Mesendoderm (in vitro differentiated cells): ENCODE measurements around the gene CCDC83.

ENCODE experiments used
- DNase-seq: peaks from one replicate; pipeline ENCODE4 v3.0.0; 2013
- H2AK5ac ChIP-seq: 2 replicates; pipeline ENCODE4 v1.6.1; 2013; ENCODE audit warnings: low read length, inconsistent platforms
- H2BK120ac ChIP-seq: 2 replicates; pipeline ENCODE4 v1.6.1; 2013; ENCODE audit warnings: low read depth, mild to moderate bottlenecking, low read length, moderate library complexity, mixed read lengths
- H2BK15ac ChIP-seq: replicated peaks from 2 replicates; pipeline ENCODE4 v1.6.1; 2013; ENCODE audit warnings: low read depth, mild to moderate bottlenecking, moderate library complexity
- H2BK5ac ChIP-seq: 2 replicates; pipeline ENCODE4 v1.6.1; 2013; ENCODE audit warnings: low read length, inconsistent platforms
- H3K18ac ChIP-seq: 2 replicates; pipeline ENCODE4 v1.6.1; 2013; ENCODE audit warnings: mild to moderate bottlenecking, low read length, mixed read lengths
- H3K23ac ChIP-seq: one replicate; pipeline ENCODE4 v1.6.1; 2013; ENCODE audit warnings: low read length
- H3K27ac ChIP-seq: 2 replicates; pipeline ENCODE4 v1.5.1; 2013; ENCODE audit warnings: low read depth, mild to moderate bottlenecking, inconsistent platforms, low read length, moderate library complexity
- H3K27me3 ChIP-seq: 2 replicates; pipeline ENCODE4 v1.6.1; 2013; ENCODE audit warnings: low read length, control low read depth, mild to moderate bottlenecking, inconsistent platforms; ENCODE audit not compliant: insufficient read depth, poor library complexity
- H3K36me3 ChIP-seq: 2 replicates; pipeline ENCODE4 v1.6.1; 2013; ENCODE audit warnings: low read length, inconsistent platforms; ENCODE audit not compliant: control insufficient read depth, insufficient read depth
- H3K4ac ChIP-seq: one replicate; pipeline ENCODE4 v1.6.1; 2013; ENCODE audit warnings: low read depth, mild to moderate bottlenecking, low read length, moderate library complexity
- H3K4me1 ChIP-seq: 2 replicates; pipeline ENCODE4 v1.6.1; 2013; ENCODE audit warnings: low read depth, low read length, inconsistent platforms; ENCODE audit not compliant: control insufficient read depth
- H3K4me2 ChIP-seq: 2 replicates; pipeline ENCODE4 v1.6.1; 2013; ENCODE audit warnings: low read length
- H3K4me3 ChIP-seq: 2 replicates; pipeline ENCODE4 v1.5.1; 2013; ENCODE audit warnings: mild to moderate bottlenecking, low read length
- H3K56ac ChIP-seq: one replicate; pipeline ENCODE4 v1.6.1; 2013; ENCODE audit warnings: low read length
- H3K79me1 ChIP-seq: 2 replicates; pipeline ENCODE4 v1.6.1; 2013; ENCODE audit warnings: low read length, inconsistent platforms
- H3K79me2 ChIP-seq: 2 replicates; pipeline ENCODE4 v1.6.1; 2013; ENCODE audit warnings: mild to moderate bottlenecking, low read length; ENCODE audit not compliant: control insufficient read depth, insufficient read depth
- H3K9ac ChIP-seq: 2 replicates; pipeline ENCODE4 v1.6.1; 2013; ENCODE audit warnings: low read length, inconsistent platforms
- H4K5ac ChIP-seq: one replicate; pipeline ENCODE4 v1.6.1; 2013; ENCODE audit warnings: low read length
- H4K8ac ChIP-seq: one replicate; pipeline ENCODE4 v1.6.1; 2013; ENCODE audit warnings: low read depth, mild to moderate bottlenecking, control low read depth, low read length, moderate library complexity
- WGBS: extraction: QIAGEN DNeasy Blood & Tissue Kit; methylation state at CpG from one replicate; pipeline ENCODE4 v1.1.7; 2013; ENCODE audit warnings: low lambda C conversion rate, missing lambda C conversion rate; ENCODE audit not compliant: insufficient coverage; ENCODE audit errors: extremely low coverage; 5-methylcytosine and 5-hydroxymethylcytosine counted together

The CCDC83 gene

GRCh38 chr11:85810521-85810870, 44.7 kb upstream of the CCDC83 start:
- Histone ChIP-seq H3K4me2 (peak overlapping the region; percentile 37), H3K79me2 (no peaks in the 10 kb centered on the region), H2BK15ac (no peak overlapping the region), H3K27me3 (no peaks in the 10 kb centered on the region), H3K79me1 (no peaks in the 10 kb centered on the region), H2BK5ac (no peak overlapping the region), H3K9ac (peak overlapping the region; percentile 66), H3K23ac (no peak overlapping the region), H3K36me3 (no peaks in the 10 kb centered on the region), H3K4me1 (peaks cover 2% of the 10 kb centered on the region), H3K18ac (no peak overlapping the region), H2BK120ac (no peak overlapping the region), H3K4me3 (peak overlapping the region; percentile 26), H3K27ac (no peak overlapping the region), H4K8ac (no peak overlapping the region), H3K4ac (no peak overlapping the region), H2AK5ac (no peak overlapping the region), H4K5ac (no peak overlapping the region), H3K56ac (peak overlapping the region; percentile 10)
- DNase-seq = peak; percentile 38
- no CpG with 5 or more reads among the region's 10 CpGs for WGBS

DNA sequence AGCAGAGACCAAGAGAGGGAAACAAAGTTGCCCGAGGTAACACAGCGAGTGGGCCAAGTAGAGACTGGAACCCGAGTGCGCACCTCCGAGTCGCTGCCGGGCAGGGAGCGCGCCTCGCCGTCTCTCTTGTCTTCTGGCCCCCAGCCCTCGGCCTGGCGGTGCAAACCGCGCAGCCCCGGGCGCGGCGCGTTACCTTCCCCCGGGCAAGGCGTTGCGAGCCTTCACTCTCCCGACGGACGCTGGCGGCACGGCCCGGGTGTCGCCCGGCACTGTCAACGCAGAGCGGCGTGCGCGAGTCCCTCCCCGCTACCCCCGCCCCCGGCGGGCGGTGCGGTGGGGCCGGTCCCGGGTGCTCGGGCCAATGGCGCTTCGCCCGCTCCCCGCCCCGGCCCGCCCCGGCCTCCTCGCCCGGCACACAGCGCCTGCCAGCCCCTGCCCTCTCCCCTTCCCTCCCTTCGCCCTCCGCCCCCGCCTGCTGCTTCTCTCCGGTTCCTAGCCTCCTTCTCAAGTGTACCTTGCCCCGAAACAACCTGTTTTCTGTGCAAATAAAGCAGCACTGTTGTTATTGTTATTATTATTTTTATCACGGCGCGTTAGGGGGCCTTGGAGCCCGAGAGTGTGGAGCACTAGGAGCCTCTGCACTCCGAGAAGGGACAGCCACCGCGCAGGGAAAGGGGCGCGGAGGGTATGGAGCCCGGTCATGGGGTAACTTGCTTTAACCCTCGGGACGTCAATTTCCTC, 44.1 kb upstream of the CCDC83 start, which contains the start of gene SYTL2:
SYTL2 (minus strand) TSS at position 271 of the 741 bp plus-strand sequence. CDS start 53,416 bp downstream, outside the sequence.
- H3K4ac ChIP-seq = no peak within 1 kb of the TSS
- H2BK5ac ChIP-seq = no peak within 1 kb of the TSS
- H3K4me1 ChIP-seq = peaks cover 2% of the 10 kb centered on the region
- no peaks in the 10 kb centered on the region for H3K79me2 ChIP-seq
- no peak within 1 kb of the TSS for H3K27ac ChIP-seq
- H3K4me2 ChIP-seq = peak within 1 kb of the TSS; percentile 43
- no CpG with 5 or more reads among the region's 72 CpGs for WGBS
- no peak within 1 kb of the TSS for H2AK5ac ChIP-seq
- H3K23ac ChIP-seq = no peak within 1 kb of the TSS
- H3K56ac ChIP-seq = peak within 1 kb of the TSS; percentile 28
- H3K36me3 ChIP-seq = no peaks in the 10 kb centered on the region
- no peak within 1 kb of the TSS for H3K18ac ChIP-seq
- H2BK120ac ChIP-seq = no peak within 1 kb of the TSS
- no peak within 1 kb of the TSS for H2BK15ac ChIP-seq
- H3K79me1 ChIP-seq = no peaks in the 10 kb centered on the region
- no peaks in the 10 kb centered on the region for H3K27me3 ChIP-seq
- no peak within 1 kb of the TSS for H4K5ac ChIP-seq
- peak within 1 kb of the TSS; percentile 26 for H3K4me3 ChIP-seq
- no peak within 1 kb of the TSS for H4K8ac ChIP-seq
- DNase-seq = peak; percentile 83
- H3K9ac ChIP-seq = peak within 1 kb of the TSS; percentile 66

GRCh38 chr11:85811624-85812023, 43.6 kb upstream of the CCDC83 start:
- Histone ChIP-seq H4K5ac (no peak overlapping the region), H3K4me1 (peaks cover 2% of the 10 kb centered on the region), H3K56ac (peak overlapping the region; percentile 28), H3K4ac (no peak overlapping the region), H3K36me3 (no peaks in the 10 kb centered on the region), H4K8ac (no peak overlapping the region), H3K9ac (no peak overlapping the region), H2AK5ac (no peak overlapping the region), H3K4me3 (peak overlapping the region; percentile 16), H3K79me2 (no peaks in the 10 kb centered on the region), H3K27me3 (no peaks in the 10 kb centered on the region), H3K27ac (no peak overlapping the region), H2BK120ac (no peak overlapping the region), H3K18ac (no peak overlapping the region), H3K4me2 (peak overlapping the region; percentile 43), H3K23ac (no peak overlapping the region), H3K79me1 (no peaks in the 10 kb centered on the region), H2BK15ac (no peak overlapping the region), H2BK5ac (no peak overlapping the region)
- no peak for DNase-seq
- no CpG with 5 or more reads among the region's 13 CpGs for WGBS

GRCh38 chr11:85813721-85814120, 41.5 kb upstream of the CCDC83 start:
- Histone ChIP-seq H3K23ac (no peak overlapping the region), H3K18ac (no peak overlapping the region), H3K4me3 (no peak overlapping the region), H3K4me1 (peaks cover 2% of the 10 kb centered on the region), H2AK5ac (no peak overlapping the region), H2BK15ac (no peak overlapping the region), H3K56ac (no peak overlapping the region), H3K79me1 (no peaks in the 10 kb centered on the region), H4K8ac (no peak overlapping the region), H3K36me3 (no peaks in the 10 kb centered on the region), H3K27me3 (no peaks in the 10 kb centered on the region), H3K4me2 (no peak overlapping the region), H3K79me2 (no peaks in the 10 kb centered on the region), H2BK120ac (no peak overlapping the region), H3K27ac (no peak overlapping the region), H3K9ac (no peak overlapping the region), H3K4ac (no peak overlapping the region), H4K5ac (no peak overlapping the region), H2BK5ac (no peak overlapping the region)
- WGBS = no CpG with 5 or more reads among the region's 9 CpGs
- DNase-seq = no peak

GRCh38 chr11:85815186-85815931, 39.8 kb upstream of the CCDC83 start:
- Histone ChIP-seq H3K79me2 (no peaks in the 10 kb centered on the region), H3K4ac (no peak overlapping the region), H3K4me3 (no peak overlapping the region), H3K4me1 (no peaks in the 10 kb centered on the region), H3K4me2 (no peak overlapping the region), H4K5ac (no peak overlapping the region), H2BK15ac (no peak overlapping the region), H4K8ac (no peak overlapping the region), H3K56ac (no peak overlapping the region), H3K9ac (no peak overlapping the region), H3K23ac (no peak overlapping the region), H2BK120ac (no peak overlapping the region), H2AK5ac (no peak overlapping the region), H3K79me1 (no peaks in the 10 kb centered on the region), H3K27ac (no peak overlapping the region), H3K27me3 (no peaks in the 10 kb centered on the region), H2BK5ac (no peak overlapping the region), H3K18ac (no peak overlapping the region), H3K36me3 (no peaks in the 10 kb centered on the region)
- no CpG with 5 or more reads among the region's 4 CpGs for WGBS
- no peak for DNase-seq
